Measurements from ENCODE around the gene CHRDL1. TPM values are rescaled to one million over a fixed set of nuclear protein-coding genes. Genes with fewer than 3 reads are reported as not detected.

The CHRDL1 gene
- total RNA-seq, 1 donor from 2014 or later: 183 TPM

GRCh38 chrX:110748256-110748806 is 47.3 kb downstream of the CHRDL1 start:
- DNase-seq (ENCODE audit: low spot score) (no peak), ATAC-seq (no peak)
- intact Hi-C loops (cut with DNase I): no loop called here

DNA sequence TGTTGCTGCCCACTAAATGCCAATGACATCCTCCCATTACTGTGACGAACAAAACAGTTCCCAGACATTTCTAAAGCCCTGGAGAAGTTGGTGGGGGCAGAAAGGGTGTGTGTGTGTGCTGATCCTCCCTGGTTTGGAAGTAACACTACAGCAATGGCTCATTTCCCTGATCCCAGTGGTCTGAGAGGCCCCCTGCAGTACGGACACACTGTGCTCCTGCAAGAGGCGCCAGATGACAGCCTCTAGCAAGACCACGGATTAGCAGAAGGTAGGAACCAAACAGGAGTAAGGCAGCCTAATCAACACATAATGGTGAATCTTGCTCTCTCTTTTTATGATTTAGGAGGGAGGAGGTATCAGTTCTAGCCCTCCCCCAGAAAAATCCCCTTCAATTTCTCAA is 49.6 kb downstream of the CHRDL1 start:
- ATAC-seq (peak; percentile 19), DNase-seq (ENCODE audit: low spot score) (no peak)
- intact Hi-C loops (cut with DNase I): no loop called here

GRCh38 chrX:110745288-110745687 is 50.3 kb downstream of the CHRDL1 start:
- ATAC-seq: peak; percentile 46

GRCh38 chrX:110743679-110744340 is 51.8 kb downstream of the CHRDL1 start:
- intact Hi-C loops (cut with DNase I): no loop called here
- ATAC-seq: peak; percentile 47

More at GRCh38 chrX:110745288-110745687, 50.3 kb downstream of the CHRDL1 start:
- no peak for DNase-seq (ENCODE audit: low spot score)
- intact Hi-C loops (cut with DNase I): no loop called here

DNA sequence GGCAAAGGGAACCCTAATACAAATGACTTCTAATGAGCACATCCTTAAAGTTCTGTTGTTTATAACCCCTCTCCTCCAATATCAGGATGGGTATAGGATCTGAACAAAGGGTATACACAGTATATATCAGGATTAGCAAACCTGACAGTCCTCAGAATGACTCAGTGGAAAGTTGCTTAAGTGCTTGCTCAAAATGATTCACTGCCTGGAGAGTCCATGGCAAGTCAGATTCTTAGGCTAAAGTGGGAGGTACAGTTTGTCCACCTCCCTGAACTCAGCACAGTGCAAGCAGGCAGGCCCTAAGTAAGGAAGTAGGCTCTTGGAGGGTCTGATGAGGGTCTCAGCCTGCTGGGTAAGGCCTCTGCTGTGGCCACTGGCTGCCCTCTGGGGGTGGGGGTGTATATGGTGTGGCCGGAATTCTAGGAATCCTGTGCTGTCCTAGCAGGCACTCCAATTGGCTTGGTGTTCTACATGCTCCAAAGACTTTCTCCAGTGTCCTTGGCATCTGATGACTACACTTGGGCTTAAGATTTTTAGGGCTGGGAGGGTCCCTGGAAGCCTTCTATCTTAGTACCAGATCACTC is 54.3 kb downstream of the CHRDL1 start:
- ATAC-seq (peak; percentile 24), DNase-seq (ENCODE audit: low spot score) (no peak)
- intact Hi-C loops (cut with DNase I): no loop called here

More at GRCh38 chrX:110743679-110744340, 51.8 kb downstream of the CHRDL1 start:
- DNase-seq (ENCODE audit: low spot score): no peak

DNA sequence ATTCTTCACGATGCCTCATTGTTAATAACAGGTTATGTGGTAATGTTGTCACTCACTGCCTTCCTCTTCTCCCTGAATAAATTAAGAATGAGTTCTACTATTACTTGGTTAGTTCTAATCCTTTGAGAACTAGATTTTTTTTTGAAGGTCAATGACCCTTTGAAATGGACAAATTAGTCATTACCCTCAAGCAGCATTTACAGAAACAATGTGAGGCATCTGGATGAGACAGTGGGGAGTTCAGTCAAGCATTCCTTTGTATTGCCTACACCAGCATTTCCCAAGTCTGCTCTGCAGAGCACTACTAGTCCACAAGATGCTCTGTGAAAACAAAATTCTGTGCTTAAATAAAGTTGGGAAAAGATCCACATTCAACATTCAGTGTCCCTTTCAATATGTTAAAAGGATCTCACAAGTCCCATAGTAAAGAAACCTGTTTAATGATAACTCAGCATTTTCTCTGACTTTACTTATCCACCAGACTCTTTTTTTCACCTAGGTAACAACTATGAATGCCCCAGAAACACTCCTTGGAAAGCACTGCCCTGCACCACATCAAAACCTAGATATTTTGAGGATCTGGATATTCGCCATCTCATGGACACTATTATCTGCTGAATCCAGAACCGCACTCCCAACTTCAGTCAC is 60.6 kb downstream of the CHRDL1 start:
- peak; percentile 69 for ATAC-seq
- intact Hi-C loops (cut with DNase I): no loop called here
- no peak for DNase-seq (ENCODE audit: low spot score)

GRCh38 chrX:110734271-110734670 is 61.3 kb downstream of the CHRDL1 start:
- ATAC-seq: no peak
- intact Hi-C loops (cut with DNase I): no loop called here

GRCh38 chrX:110733166-110733565 is 62.5 kb downstream of the CHRDL1 start:
- no peak for ATAC-seq
- DNase-seq (ENCODE audit: low spot score): no peak
- intact Hi-C loops (cut with DNase I): no loop called here

More at GRCh38 chrX:110734271-110734670, 61.3 kb downstream of the CHRDL1 start:
- no peak for DNase-seq (ENCODE audit: low spot score)

DNA sequence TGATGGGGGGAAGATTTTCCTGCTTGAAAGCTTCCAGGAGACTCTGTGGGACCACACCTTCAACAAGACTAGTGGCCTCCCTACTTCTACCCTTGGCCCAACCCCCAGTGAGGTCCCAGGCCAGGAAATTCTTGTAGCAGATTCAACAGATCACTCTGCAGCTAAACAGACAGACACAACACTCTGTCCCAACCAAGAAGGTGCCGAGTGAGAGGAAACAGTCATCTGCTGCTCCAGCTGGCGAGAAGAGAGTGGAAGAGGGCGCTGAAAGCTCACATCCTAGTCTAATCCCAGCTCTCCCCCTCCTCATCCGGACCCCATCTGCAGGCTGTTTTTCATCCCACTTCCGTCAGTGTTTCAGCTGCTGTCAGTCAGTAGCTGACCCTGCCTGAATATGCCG is 63.4 kb downstream of the CHRDL1 start:
- intact Hi-C loops (cut with DNase I): no loop called here
- no peak for DNase-seq (ENCODE audit: low spot score)
- peak; percentile 50 for ATAC-seq

- intact Hi-C loops (cut with DNase I): no loop called here
- DNase-seq (ENCODE audit: low spot score) (no peak), ATAC-seq (no peak)
These were observed 71.8 kb downstream of the CHRDL1 start for GRCh38 chrX:110723844-110724243.

DNA sequence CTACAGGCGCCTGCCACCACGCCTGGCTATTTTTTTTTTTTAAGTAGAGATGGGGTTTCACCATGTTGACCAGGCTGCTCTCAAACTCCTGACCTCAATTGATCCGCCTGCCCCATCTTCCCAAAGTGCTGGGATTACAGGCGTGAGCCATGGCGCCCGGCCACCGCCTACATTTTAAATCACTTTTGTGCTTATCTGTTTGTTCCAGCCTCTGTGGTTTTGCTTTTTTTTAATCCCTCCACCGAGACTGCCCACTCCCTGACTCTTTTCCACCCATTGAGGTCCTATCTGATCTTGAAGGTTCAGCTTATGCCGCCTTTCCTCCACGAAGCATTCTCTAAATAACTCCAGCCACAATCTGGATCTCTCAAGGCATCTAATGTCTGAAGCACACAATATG is 73.5 kb downstream of the CHRDL1 start:
- DNase-seq (ENCODE audit: low spot score) (no peak), ATAC-seq (no peak)
- intact Hi-C loops (cut with DNase I): no loop called here

- intact Hi-C loops (cut with DNase I): no loop called here
- no peak for ATAC-seq
- no peak for DNase-seq (ENCODE audit: low spot score)
These were observed 82.0 kb downstream of the CHRDL1 start for GRCh38 chrX:110713666-110714065.

GRCh38 chrX:110706446-110706845 is 89.2 kb downstream of the CHRDL1 start:
- DNase-seq (ENCODE audit: low spot score): no peak
- intact Hi-C loops (cut with DNase I): no loop called here

DNA sequence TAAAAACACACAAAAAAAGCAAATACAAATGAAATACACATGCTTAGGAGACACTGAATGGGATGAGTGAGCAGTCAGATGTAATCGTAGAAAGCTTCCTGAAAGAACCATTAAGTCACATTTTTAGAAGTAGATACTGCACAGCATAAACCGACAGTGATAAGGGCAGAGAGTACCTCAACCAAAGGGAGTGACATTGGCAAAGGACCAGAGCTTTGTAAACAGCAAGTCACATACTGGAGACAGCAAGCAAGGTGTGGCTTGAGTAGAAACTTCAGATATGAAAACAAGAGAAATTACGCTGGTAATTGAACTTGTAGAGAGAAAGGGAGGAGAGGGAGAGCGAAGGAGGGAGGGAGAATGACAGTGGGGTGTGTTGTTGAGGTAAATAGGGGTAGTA is 92.0 kb downstream of the CHRDL1 start:
- intact Hi-C loops (cut with DNase I): no loop called here
- no peak for DNase-seq (ENCODE audit: low spot score)
- no peak for ATAC-seq

More at GRCh38 chrX:110706446-110706845, 89.2 kb downstream of the CHRDL1 start:
- no peak for ATAC-seq

GRCh38 chrX:110699109-110699508 is 96.5 kb downstream of the CHRDL1 start:
- DNase-seq (ENCODE audit: low spot score) (no peak), ATAC-seq (no peak)
- intact Hi-C loops (cut with DNase I): no loop called here

- ATAC-seq (no peak), DNase-seq (ENCODE audit: low spot score) (no peak)
- intact Hi-C loops (cut with DNase I): no loop called here
These were observed 96.9 kb downstream of the CHRDL1 start for GRCh38 chrX:110698696-110699095.

GRCh38 chrX:110692866-110693265 is 102.8 kb downstream of the CHRDL1 start:
- intact Hi-C loops (cut with DNase I): no loop called here
- ATAC-seq (no peak), DNase-seq (ENCODE audit: low spot score) (no peak)

DNA sequence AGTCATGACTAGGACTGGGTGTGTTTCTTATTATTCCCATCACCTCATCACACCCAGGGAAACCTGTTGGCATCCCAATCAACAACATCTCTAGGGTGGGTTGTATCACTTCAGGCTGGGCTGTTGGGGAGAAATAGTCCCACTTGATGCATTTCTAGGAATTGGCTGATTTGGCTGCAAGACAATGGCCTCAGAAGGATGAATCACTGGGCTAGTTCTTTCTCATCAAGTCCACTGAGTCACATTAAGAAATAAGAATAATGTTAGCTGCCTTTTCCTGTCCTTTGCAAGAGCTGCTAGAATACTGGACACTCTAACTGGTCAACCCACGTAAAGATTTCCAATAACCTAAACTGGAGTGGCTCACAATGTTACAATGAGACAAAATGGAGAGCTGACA is 104.2 kb downstream of the CHRDL1 start:
- intact Hi-C loops (cut with DNase I): no loop called here
- ATAC-seq: no peak
- no peak for DNase-seq (ENCODE audit: low spot score)

DNA sequence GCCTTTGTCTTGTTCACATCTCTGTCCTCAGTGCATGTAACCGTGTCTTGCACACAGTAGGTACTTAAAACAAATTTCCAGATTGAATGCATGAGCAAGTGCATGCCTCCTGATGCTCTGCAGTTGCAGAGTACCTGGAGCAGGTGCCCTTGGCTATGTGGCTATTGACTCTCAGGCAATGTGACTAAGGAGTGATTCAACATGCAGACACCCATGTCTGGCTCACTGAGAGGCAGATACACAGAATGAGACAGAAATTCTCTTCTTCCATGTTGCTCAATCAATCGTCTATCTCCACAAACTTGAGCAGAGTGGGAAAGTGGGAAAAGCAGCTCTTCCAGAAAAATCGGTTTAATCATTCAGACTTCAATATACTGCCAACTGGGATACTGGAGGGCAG is 111.0 kb downstream of the CHRDL1 start:
- no peak for DNase-seq (ENCODE audit: low spot score)
- intact Hi-C loops (cut with DNase I): no loop called here
- no peak for ATAC-seq

DNA sequence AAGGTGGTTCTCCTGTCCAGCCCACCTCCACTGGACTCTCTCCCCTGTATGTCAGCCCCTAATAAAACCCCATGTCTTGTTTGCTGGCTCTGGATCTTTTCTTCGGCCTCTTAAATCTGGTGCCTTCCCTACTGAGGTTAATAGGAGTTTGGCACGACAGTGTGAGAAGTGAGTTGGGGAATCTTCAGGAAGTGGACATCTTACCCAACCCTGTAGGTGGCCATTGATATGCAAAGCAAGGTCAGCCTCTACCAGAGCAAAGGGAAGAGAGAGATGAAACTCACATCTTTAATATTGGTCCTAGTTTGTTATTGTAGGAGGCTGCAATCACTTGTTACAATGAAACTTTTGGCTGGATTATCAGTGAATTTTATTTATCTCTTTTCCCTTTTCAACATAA is 111.7 kb downstream of the CHRDL1 start:
- DNase-seq (ENCODE audit: low spot score) (no peak), ATAC-seq (no peak)
- intact Hi-C loops (cut with DNase I): no loop called here
